SK-N-SH (cell line): ENCODE measurements around the gene CPAMD8. TPM values are rescaled to one million over a fixed set of nuclear protein-coding genes. Genes with fewer than 3 reads are reported as not detected.

Experiments
- CTCF ChIA-PET: fragments of 300-600, 350-600 bp; formaldehyde crosslinking; extraction: SDS; loops from one replicate; lab custom pipeline; 2021; lab: Yijun Ruan, JAX
- POLR2A ChIA-PET: fragments of 350-600 bp; sonication (Branson Sonifier 250); formaldehyde crosslinking; extraction: SDS; loops from one replicate; lab custom pipeline; 2020; ENCODE audit warnings: antibody characterized with exemption, inconsistent platforms; lab: Yijun Ruan, JAX
- DNase-seq: peaks from one replicate; pipeline ENCODE4 v3.0.0; 2012
- H2AFZ ChIP-seq: fragments of 200-600 bp; sonication (generic); 2 replicates; pipeline ENCODE4 v1.8.1; 2016; ENCODE audit warnings: antibody characterized with exemption, mild to moderate bottlenecking, low read depth
- H3F3A ChIP-seq: fragments of 200-600 bp; sonication (generic); replicated peaks from 2 replicates; pipeline ENCODE3; 2016; ENCODE audit warnings: antibody characterized with exemption, mild to moderate bottlenecking; ENCODE audit not compliant: insufficient read depth
- H3K27ac ChIP-seq, 2 experiments: fragments of 200-500 bp in 1 of 2; fragments of 200-600 bp in 1 of 2; sonication (Bioruptor generic) in 1 of 2; sonication (generic), shearing (Covaris generic) in 1 of 2; 2 replicates each; pipeline versions ENCODE4 v1.5.1 to v1.6.1; 2014 to 2016; ENCODE audit warnings: low read depth in 2 of 2, inconsistent platforms in 1 of 2, low read length in 1 of 2, mild to moderate bottlenecking in 1 of 2, mixed read lengths in 1 of 2
- H3K27me3 ChIP-seq: fragments of 200-600 bp; sonication (generic), shearing (Covaris generic); 2 replicates; pipeline ENCODE4 v1.6.1; 2016; ENCODE audit warnings: mixed run types; ENCODE audit not compliant: insufficient read depth
- H3K36me3 ChIP-seq, 2 experiments: fragments of 200-500 bp in 1 of 2; fragments of 200-600 bp in 1 of 2; sonication (Bioruptor generic) in 1 of 2; sonication (generic) in 1 of 2; replicated peaks in 1 of 2; 2 replicates each; pipeline versions ENCODE3 to v1.5.1; 2014 to 2016; ENCODE audit warnings: low read length in 1 of 2, mild to moderate bottlenecking in 1 of 2; ENCODE audit not compliant: insufficient read depth in 2 of 2, control insufficient read depth in 1 of 2
- H3K4me1 ChIP-seq, 2 experiments: fragments of 200-500 bp in 1 of 2; fragments of 200-600 bp in 1 of 2; sonication (Bioruptor generic) in 1 of 2; sonication (generic), shearing (Covaris generic) in 1 of 2; 2 replicates each; pipeline versions ENCODE4 v1.5.1 to v1.6.1; 2014 to 2016; ENCODE audit warnings: low read depth in 1 of 2, low read length in 1 of 2, mixed run types in 1 of 2; ENCODE audit not compliant: insufficient read depth in 2 of 2, control insufficient read depth in 1 of 2
- H3K4me2 ChIP-seq: fragments of 200-600 bp; sonication (generic), shearing (Covaris generic); 2 replicates; pipeline ENCODE4 v1.6.1; 2017; ENCODE audit warnings: mixed run types
- H3K4me3 ChIP-seq, 2 experiments: fragments of 200-500 bp in 1 of 2; fragments of 200-600 bp in 1 of 2; sonication (Bioruptor generic) in 1 of 2; sonication (generic), shearing (Covaris generic) in 1 of 2; 2 replicates each; pipeline versions ENCODE4 v1.5.1 to v1.8.1; 2014 to 2016; ENCODE audit warnings: low read depth in 2 of 2, inconsistent platforms in 1 of 2, low read length in 1 of 2, mild to moderate bottlenecking in 1 of 2, mixed read lengths in 1 of 2, moderate library complexity in 1 of 2
- H3K79me2 ChIP-seq: fragments of 200-600 bp; sonication (generic); 2 replicates; pipeline ENCODE4 v1.8.1; 2017; ENCODE audit warnings: mild to moderate bottlenecking; ENCODE audit not compliant: insufficient read depth
- H3K9ac ChIP-seq: fragments of 200-600 bp; sonication (generic); 2 replicates; pipeline ENCODE4 v1.6.1; 2017; ENCODE audit warnings: mixed run types
- H3K9me2 ChIP-seq: fragments of 200-600 bp; sonication (generic); 2 replicates; pipeline ENCODE4 v1.6.1; 2017; ENCODE audit warnings: mixed run types
- H3K9me3 ChIP-seq: fragments of 200-600 bp; sonication (generic); 2 replicates; pipeline ENCODE4 v1.6.1; 2017; ENCODE audit warnings: mixed run types, mild to moderate bottlenecking, moderate library complexity
- H4K20me1 ChIP-seq: fragments of 200-600 bp; sonication (generic); 2 replicates; pipeline ENCODE4 v1.6.1; 2017; ENCODE audit warnings: mild to moderate bottlenecking, mixed run types; ENCODE audit not compliant: insufficient read depth
- ELF1 ChIP-seq: IDR thresholded peaks from 2 replicates; pipeline ENCODE4 v1.4.0; 2012
- EZH2phosphoT487 ChIP-seq: fragments of 200-600 bp; sonication (generic); IDR thresholded peaks from 2 replicates; pipeline ENCODE4 v1.6.1; 2017; ENCODE audit warnings: low read depth, mixed run types, mild to moderate bottlenecking, antibody characterized with exemption, moderate library complexity, borderline replicate concordance
- FOSL2 ChIP-seq: IDR thresholded peaks from 2 replicates; pipeline ENCODE4 v1.4.0; 2012; ENCODE audit warnings: low read depth, mild to moderate bottlenecking, moderate library complexity, borderline replicate concordance
- FOXJ3 ChIP-seq: sonication (generic); formaldehyde crosslinking; IDR thresholded peaks from 2 replicates; pipeline ENCODE4 v1.5.1; 2020; ENCODE audit warnings: mild to moderate bottlenecking, missing genetic modification reagents
- FOXM1 ChIP-seq: IDR thresholded peaks from 2 replicates; pipeline ENCODE4 v1.4.0; 2012; ENCODE audit warnings: low read depth, mild to moderate bottlenecking
- GATA2 ChIP-seq: sonication (generic); formaldehyde crosslinking; IDR thresholded peaks from 2 replicates; pipeline ENCODE4 v1.5.0; 2020; ENCODE audit warnings: mild to moderate bottlenecking, missing genetic modification reagents
- IRF3 ChIP-seq: fragments of 150-350 bp; IDR thresholded peaks from 2 replicates; pipeline ENCODE4 v1.6.1; 2016; ENCODE audit warnings: mild to moderate bottlenecking, low read depth, low read length
- JUND ChIP-seq: IDR thresholded peaks from 2 replicates; pipeline ENCODE4 v1.4.0; 2012
- MAX ChIP-seq: IDR thresholded peaks from 2 replicates; pipeline ENCODE4 v1.4.0; 2012; ENCODE audit warnings: low read depth
- NFIC ChIP-seq: IDR thresholded peaks from 2 replicates; pipeline ENCODE4 v1.4.0; 2012; ENCODE audit warnings: borderline replicate concordance
- PBX3 ChIP-seq: IDR thresholded peaks from 2 replicates; pipeline ENCODE4; 2012
- REST ChIP-seq: IDR thresholded peaks from 2 replicates; pipeline ENCODE4 v1.6.1; 2012; ENCODE audit warnings: mild to moderate bottlenecking, low read depth, low read length, moderate library complexity
- RXRA ChIP-seq: IDR thresholded peaks from 2 replicates; pipeline ENCODE4 v1.4.0; 2012; ENCODE audit warnings: low read depth, mild to moderate bottlenecking, borderline replicate concordance
- SIN3A ChIP-seq: IDR thresholded peaks from 2 replicates; pipeline ENCODE4 v1.6.1; 2012; ENCODE audit warnings: low read depth, mild to moderate bottlenecking, low read length, moderate library complexity, borderline replicate concordance
- SMC3 ChIP-seq: IDR thresholded peaks from 2 replicates; pipeline ENCODE4 v1.6.1; 2012; ENCODE audit warnings: low read depth, low read length, improper control_type of control experiment
- TCF12 ChIP-seq: IDR thresholded peaks from 2 replicates; pipeline ENCODE4 v1.4.0; 2012
- USF2 ChIP-seq: fragments of 150-350 bp; IDR thresholded peaks from 2 replicates; pipeline ENCODE4 v1.6.1; 2017; ENCODE audit warnings: antibody characterized with exemption, low read length, low read depth, borderline replicate concordance
- YY1 ChIP-seq: IDR thresholded peaks from 2 replicates; pipeline ENCODE4 v1.4.0; 2012; ENCODE audit warnings: low read depth, mild to moderate bottlenecking
- ZBTB33 ChIP-seq: IDR thresholded peaks from 2 replicates; pipeline ENCODE4 v1.4.0; 2012; ENCODE audit warnings: low read depth, borderline replicate concordance
- WGBS: methylation state at CpG from one replicate; pipeline ENCODE4 v1.1.6; 2017; ENCODE audit warnings: low lambda C conversion rate; 5-methylcytosine and 5-hydroxymethylcytosine counted together
- polyA plus RNA-seq, 3 experiments: library from polyadenylated mRNA; depleted of rRNA; stranded (reverse); fragments of >200 nt; gene quantifications; 2 replicates each; pipeline ENCODE4 v1.2.3, GENCODE V29; 2012

CPAMD8 gene
- polyA plus RNA-seq, 1 of the 3 experiments (the other 2 are of a cell fraction): 1.2 TPM

GRCh38 chr19:16882146-16882545 lies 144.5 kb downstream of the CPAMD8 start:
- Histone ChIP-seq H3K9me2 (no peaks in the 10 kb centered on the region), H2AFZ (no peak overlapping the region), H3K4me1 (no peaks in the 10 kb centered on the region), H3K4me3 (no peak overlapping the region), H3K9ac (no peak overlapping the region), H3F3A (no peaks in the 10 kb centered on the region), H3K27me3 (no peaks in the 10 kb centered on the region), H3K36me3 (peaks cover 12 to 25% of the 10 kb centered on the region in 2 experiments), H3K79me2 (no peaks in the 10 kb centered on the region), H3K27ac (no peak overlapping the region), H3K4me2 (no peak overlapping the region), H4K20me1 (no peaks in the 10 kb centered on the region), H3K9me3 (no peaks in the 10 kb centered on the region)
- POLR2A ChIA-PET: no interaction called here
- no peak for DNase-seq
- WGBS: 83% methylated on average over 3 of the region's 3 CpGs
- CTCF ChIA-PET: no interaction called here
- TF ChIP-seq SIN3A (no peak), MAX (no peak), JUND (no peak), TCF12 (no peak), ELF1 (no peak), USF2 (no peak), FOXJ3 (no peak), RXRA (no peak), IRF3 (no peak), FOSL2 (no peak), SMC3 (no peak), YY1 (no peak)

- H3F3A ChIP-seq: no peaks in the 10 kb centered on the region
- no peak overlapping the region for H3K27ac ChIP-seq
- H3K4me1 ChIP-seq: no peaks in the 10 kb centered on the region
- H3K36me3 ChIP-seq: peaks cover 15 to 36% of the 10 kb centered on the region in 2 experiments
- WGBS: 96% methylated on average over 5 of the region's 8 CpGs
- no peaks in the 10 kb centered on the region for H3K9me3 ChIP-seq
- no peak overlapping the region for H2AFZ ChIP-seq
- no peak overlapping the region for H3K9ac ChIP-seq
- ChIA-PET POLR2A (no interaction called here), CTCF (no interaction called here)
- DNase-seq: no peak
- no peak overlapping the region for H3K4me3 ChIP-seq
- H3K27me3 ChIP-seq: no peaks in the 10 kb centered on the region
- H3K9me2 ChIP-seq: no peaks in the 10 kb centered on the region
- H3K79me2 ChIP-seq: no peaks in the 10 kb centered on the region
- no peak overlapping the region for H3K4me2 ChIP-seq
- no peaks in the 10 kb centered on the region for H4K20me1 ChIP-seq
- no peak for TF ChIP-seq GATA2
- no peak for TF ChIP-seq PBX3
- TF ChIP-seq REST: no peak
- no peak for TF ChIP-seq FOXM1
- TF ChIP-seq NFIC: no peak
- TF ChIP-seq ZBTB33: no peak
- no peak for TF ChIP-seq EZH2phosphoT487
- no peak for TF ChIP-seq FOSL2
- TF ChIP-seq FOXJ3: no peak
Observed at GRCh38 chr19:16880884-16881554, 145.6 kb downstream of the CPAMD8 start.
